Natural killer cell (primary cell): ENCODE data around the gene SNX20. TPM values are rescaled to one million over a fixed set of nuclear protein-coding genes. Genes with fewer than 3 reads are reported as not detected.

Source experiments
- ATAC-seq, 3 donors: fragments of 150-1000 bp in 2 of 3; fragments of 200-7000 bp in 1 of 3; cut with Tn5 transposase; 1 replicate in 1 of 3; 2 replicates in 2 of 3; pipeline ENCODE4 v1.10.0; 2021; ENCODE audit warnings: mild to moderate bottlenecking in 2 of 3, moderate library complexity in 2 of 3
- DNase-seq, 2 donors: peaks; one replicate each; pipeline versions ENCODE4 v3.0.0 to v3.0.0-alpha.2; 2013 to 2021; ENCODE audit warnings: mixed read lengths in 1 of 2
- H3K27ac ChIP-seq: one replicate; pipeline ENCODE4 v1.5.1; 2013; ENCODE audit warnings: mild to moderate bottlenecking, low read length
- H3K27me3 ChIP-seq: one replicate; pipeline ENCODE4 v1.6.1; 2013; ENCODE audit warnings: low read length; ENCODE audit not compliant: control insufficient read depth, insufficient read depth
- H3K36me3 ChIP-seq: one replicate; pipeline ENCODE4 v1.6.1; 2013; ENCODE audit warnings: low read length; ENCODE audit not compliant: control insufficient read depth, insufficient read depth
- H3K4me1 ChIP-seq: one replicate; pipeline ENCODE4 v1.6.1; 2013; ENCODE audit warnings: low read length; ENCODE audit not compliant: control insufficient read depth, insufficient read depth
- H3K4me3 ChIP-seq: one replicate; pipeline ENCODE4 v1.5.1; 2013; ENCODE audit warnings: low read length
- H3K9me3 ChIP-seq: one replicate; pipeline ENCODE4 v1.6.1; 2013; ENCODE audit warnings: low read length; ENCODE audit not compliant: control insufficient read depth, insufficient read depth
- H3K27ac Mint-ChIP-seq, 2 donors: one replicate each; pipeline ENCODE4 v1.8.0; 2022; ENCODE audit warnings: mild to moderate bottlenecking in 2 of 2, mixed read lengths in 2 of 2, moderate library complexity in 1 of 2
- H3K27me3 Mint-ChIP-seq, 2 donors: one replicate each; pipeline ENCODE4 v1.8.0; 2022; ENCODE audit warnings: low read depth in 2 of 2, mixed read lengths in 2 of 2
- H3K36me3 Mint-ChIP-seq: one replicate; pipeline ENCODE4 v1.8.0; 2022; ENCODE audit warnings: mixed read lengths
- H3K4me1 Mint-ChIP-seq, 2 donors: one replicate each; pipeline ENCODE4 v1.8.0; 2022; ENCODE audit warnings: mixed read lengths in 2 of 2
- H3K4me3 Mint-ChIP-seq: one replicate; pipeline ENCODE4 v1.8.0; 2022; ENCODE audit warnings: mild to moderate bottlenecking, moderate library complexity, mixed read lengths
- H3K9me3 Mint-ChIP-seq, 2 donors: one replicate each; pipeline ENCODE4 v1.8.0; 2022; ENCODE audit warnings: mixed read lengths in 2 of 2
- WGBS: methylation state at CpG from one replicate; pipeline ENCODE4 v1.1.7; 2013; ENCODE audit warnings: missing lambda C conversion rate; ENCODE audit not compliant: insufficient coverage; 5-methylcytosine and 5-hydroxymethylcytosine counted together
- intact Hi-C: fragments of 100-400 bp; cut with micrococcal nuclease; formaldehyde crosslinking; loops from one replicate; pipeline ENCODE4 v1.14.2; 2022
- total RNA-seq, 4 donors: library from RNA; stranded (reverse); fragments of 120-200 nt in 1 of 4; gene quantifications; one replicate each; pipeline versions ENCODE4 v1.2.3 to v1.2.4, GENCODE V29; 2013 to 2022
- TF ChIP-seq, protein P1 (sequence below): fragments of 200-600 bp; IDR thresholded peaks from one replicate; pipeline ENCODE4 v1.8.0; 2022; ENCODE audit warnings: antibody characterized with exemption

SNX20 gene
- total RNA-seq, 3 donors from 2014 or later (not counting 1 experiment from before 2014, with no cell fraction given), result 33.0 to 53.9 (median 51.7) TPM

GRCh38 chr16:50655558-50656055, 25.5 kb downstream of the SNX20 start:
- Histone ChIP-seq H3K27me3 (no peaks in the 10 kb centered on the region), H3K36me3 (no peaks in the 10 kb centered on the region), H3K9me3 (no peaks in the 10 kb centered on the region), H3K4me3 (no peak overlapping the region), H3K27ac (no peak overlapping the region), H3K4me1 (no peaks in the 10 kb centered on the region)
- 91% methylated on average over 3 of the region's 3 CpGs for WGBS
- Mint-ChIP-seq H3K9me3 (peaks cover 0 to 2% of the 10 kb centered on the region in 2 donors), H3K4me1 (no peaks in the 10 kb centered on the region), H3K36me3 (no peaks in the 10 kb centered on the region), H3K27ac (no peak overlapping the region), H3K27me3 (no peaks in the 10 kb centered on the region), H3K4me3 (no peak overlapping the region)
- DNase-seq (no peak), ATAC-seq (no peak)
- intact Hi-C loops, result no loop called here
- TF ChIP-seq, protein P1, sequence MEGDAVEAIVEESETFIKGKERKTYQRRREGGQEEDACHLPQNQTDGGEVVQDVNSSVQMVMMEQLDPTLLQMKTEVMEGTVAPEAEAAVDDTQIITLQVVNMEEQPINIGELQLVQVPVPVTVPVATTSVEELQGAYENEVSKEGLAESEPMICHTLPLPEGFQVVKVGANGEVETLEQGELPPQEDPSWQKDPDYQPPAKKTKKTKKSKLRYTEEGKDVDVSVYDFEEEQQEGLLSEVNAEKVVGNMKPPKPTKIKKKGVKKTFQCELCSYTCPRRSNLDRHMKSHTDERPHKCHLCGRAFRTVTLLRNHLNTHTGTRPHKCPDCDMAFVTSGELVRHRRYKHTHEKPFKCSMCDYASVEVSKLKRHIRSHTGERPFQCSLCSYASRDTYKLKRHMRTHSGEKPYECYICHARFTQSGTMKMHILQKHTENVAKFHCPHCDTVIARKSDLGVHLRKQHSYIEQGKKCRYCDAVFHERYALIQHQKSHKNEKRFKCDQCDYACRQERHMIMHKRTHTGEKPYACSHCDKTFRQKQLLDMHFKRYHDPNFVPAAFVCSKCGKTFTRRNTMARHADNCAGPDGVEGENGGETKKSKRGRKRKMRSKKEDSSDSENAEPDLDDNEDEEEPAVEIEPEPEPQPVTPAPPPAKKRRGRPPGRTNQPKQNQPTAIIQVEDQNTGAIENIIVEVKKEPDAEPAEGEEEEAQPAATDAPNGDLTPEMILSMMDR, result no peak

DNA sequence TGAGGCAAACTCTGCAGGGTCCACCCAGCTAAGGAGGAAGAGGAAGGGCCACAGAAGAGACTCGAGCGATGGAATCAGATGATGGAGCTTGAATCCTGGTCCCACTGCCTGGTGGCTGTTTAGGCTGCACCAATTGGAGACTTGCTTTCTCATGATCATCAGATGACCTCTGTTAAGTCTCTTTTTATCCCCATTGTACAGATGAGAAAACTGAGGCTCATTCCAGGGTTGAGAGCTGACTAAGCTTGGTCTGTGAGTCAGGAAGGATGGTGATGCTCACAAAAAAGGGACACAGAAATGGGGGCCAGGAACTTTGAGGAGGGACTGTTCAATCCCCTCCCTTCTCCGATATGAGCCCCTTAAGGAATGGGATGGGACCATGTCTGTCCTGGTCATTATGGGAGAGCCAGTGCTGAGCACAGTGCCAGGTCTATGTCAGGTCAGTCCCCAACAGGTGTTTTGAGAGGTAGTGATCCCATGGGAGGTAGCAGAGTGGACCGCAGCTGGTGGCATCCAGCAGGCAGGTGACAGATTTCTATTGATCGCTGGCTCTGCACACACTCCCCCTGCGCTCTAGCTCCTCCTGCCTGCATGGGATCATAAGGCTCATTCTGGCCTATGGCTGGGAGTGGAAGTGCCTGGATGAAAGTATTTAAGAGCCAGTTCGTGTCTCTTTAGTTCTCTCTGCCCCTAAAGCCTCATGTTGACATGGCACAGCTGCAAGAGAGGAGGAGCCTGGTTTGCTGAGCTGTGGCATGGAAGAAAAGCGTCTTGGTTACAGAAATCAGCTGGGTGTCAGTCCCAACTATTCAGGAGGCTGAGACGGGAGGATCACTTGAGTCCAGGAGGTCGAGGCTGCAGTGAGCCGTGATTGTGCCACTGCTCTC, 27.2 kb downstream of the SNX20 start:
- no peaks in the 10 kb centered on the region for H3K27me3 Mint-ChIP-seq
- Histone ChIP-seq H3K36me3 (no peaks in the 10 kb centered on the region), H3K27me3 (no peaks in the 10 kb centered on the region), H3K9me3 (no peaks in the 10 kb centered on the region), H3K4me3 (no peak overlapping the region), H3K4me1 (no peaks in the 10 kb centered on the region), H3K27ac (no peak overlapping the region)
- H3K36me3 Mint-ChIP-seq, result no peaks in the 10 kb centered on the region
- peaks cover 0 to 2% of the 10 kb centered on the region in 2 donors for H3K9me3 Mint-ChIP-seq
- intact Hi-C loops, result no loop called here
- H3K27ac Mint-ChIP-seq, result no peak overlapping the region
- WGBS, result 89% methylated on average over 11 of the region's 11 CpGs
- H3K4me1 Mint-ChIP-seq, result no peaks in the 10 kb centered on the region
- no peak overlapping the region for H3K4me3 Mint-ChIP-seq
- TF ChIP-seq, protein P1, result no peak
- ATAC-seq, result no peak
- no peak for DNase-seq

GRCh38 chr16:50652836-50653425, 28.2 kb downstream of the SNX20 start:
- H3K36me3 ChIP-seq, result no peaks in the 10 kb centered on the region
- no peaks in the 10 kb centered on the region for H3K27me3 ChIP-seq
- no peaks in the 10 kb centered on the region for H3K9me3 ChIP-seq
- no peak for ATAC-seq
- Mint-ChIP-seq H3K27me3 (no peaks in the 10 kb centered on the region), H3K9me3 (peaks cover 0 to 2% of the 10 kb centered on the region in 2 donors), H3K27ac (no peak overlapping the region), H3K4me3 (no peak overlapping the region), H3K4me1 (no peaks in the 10 kb centered on the region), H3K36me3 (no peaks in the 10 kb centered on the region)
- TF ChIP-seq, protein P1, result no peak
- intact Hi-C loops, result no loop called here
- no peak overlapping the region for H3K27ac ChIP-seq
- no peaks in the 10 kb centered on the region for H3K4me1 ChIP-seq
- DNase-seq, result no peak
- H3K4me3 ChIP-seq, result no peak overlapping the region
- WGBS, result 87% methylated on average over 12 of the region's 14 CpGs
